Neural progenitor cell (in vitro differentiated cells): ENCODE measurements around the gene BTBD10.

Experiments
- EZH2 ChIP-seq: fragments of 200-600 bp; sonication (generic); IDR thresholded peaks from 2 replicates; pipeline ENCODE4 v1.6.1; 2017; ENCODE audit warnings: antibody characterized with exemption, mild to moderate bottlenecking, moderate library complexity
- TF ChIP-seq, protein P1 (sequence below): fragments of 200-600 bp; sonication (generic); IDR thresholded peaks from 2 replicates; pipeline ENCODE4 v1.5.1; 2017; ENCODE audit warnings: antibody characterized with exemption, mild to moderate bottlenecking

DNA sequence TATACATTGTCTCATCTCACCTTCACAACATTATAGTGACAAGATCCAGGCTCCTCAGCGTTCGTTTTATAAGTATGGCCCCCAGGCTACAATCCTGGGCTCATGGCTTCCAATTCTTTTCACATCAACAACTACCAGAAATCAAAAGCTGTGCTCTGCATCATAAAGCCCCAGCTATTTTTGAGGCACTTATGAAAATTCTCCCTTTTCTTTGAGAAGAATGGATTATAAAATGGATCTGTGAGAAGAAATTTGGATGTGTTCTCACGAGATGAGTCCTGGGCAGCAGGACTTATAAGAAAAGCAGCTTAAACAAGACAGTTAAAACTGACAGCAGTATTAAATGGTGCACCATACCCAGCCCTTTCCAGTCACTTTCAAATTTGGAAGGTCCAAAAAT lies 80.3 kb downstream of the BTBD10 start:
- TF ChIP-seq, protein P1, sequence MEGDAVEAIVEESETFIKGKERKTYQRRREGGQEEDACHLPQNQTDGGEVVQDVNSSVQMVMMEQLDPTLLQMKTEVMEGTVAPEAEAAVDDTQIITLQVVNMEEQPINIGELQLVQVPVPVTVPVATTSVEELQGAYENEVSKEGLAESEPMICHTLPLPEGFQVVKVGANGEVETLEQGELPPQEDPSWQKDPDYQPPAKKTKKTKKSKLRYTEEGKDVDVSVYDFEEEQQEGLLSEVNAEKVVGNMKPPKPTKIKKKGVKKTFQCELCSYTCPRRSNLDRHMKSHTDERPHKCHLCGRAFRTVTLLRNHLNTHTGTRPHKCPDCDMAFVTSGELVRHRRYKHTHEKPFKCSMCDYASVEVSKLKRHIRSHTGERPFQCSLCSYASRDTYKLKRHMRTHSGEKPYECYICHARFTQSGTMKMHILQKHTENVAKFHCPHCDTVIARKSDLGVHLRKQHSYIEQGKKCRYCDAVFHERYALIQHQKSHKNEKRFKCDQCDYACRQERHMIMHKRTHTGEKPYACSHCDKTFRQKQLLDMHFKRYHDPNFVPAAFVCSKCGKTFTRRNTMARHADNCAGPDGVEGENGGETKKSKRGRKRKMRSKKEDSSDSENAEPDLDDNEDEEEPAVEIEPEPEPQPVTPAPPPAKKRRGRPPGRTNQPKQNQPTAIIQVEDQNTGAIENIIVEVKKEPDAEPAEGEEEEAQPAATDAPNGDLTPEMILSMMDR, result no peak
- TF ChIP-seq EZH2, result no peak
